ENCODE results near the gene STYXL2. TPM values are rescaled to one million over a fixed set of nuclear protein-coding genes. Genes with fewer than 3 reads are reported as not detected.

The STYXL2 gene
- total RNA-seq: 10 to 100 TPM in 1 of 2 donors, 1 to 10 TPM in 1; 5.8 to 21.9 TPM

- no peaks in the 10 kb centered on the region for H3K9me3 ChIP-seq
- H3K4me1 ChIP-seq (ENCODE audit: control insufficient read depth in 1 of 2, low read depth in 2 of 2): peaks cover 9 to 27% of the 10 kb centered on the region in 2 donors
- no peak for TF ChIP-seq CTCF (IDR thresholded peaks at IDR 0.05)
- H3K27me3 ChIP-seq (replicated peaks; ENCODE audit: insufficient read depth): no peaks in the 10 kb centered on the region
- peak within 1 kb of the TSS; percentile 75 for H3K4me3 ChIP-seq
- H3K27ac ChIP-seq: peak within 1 kb of the TSS; percentile 78 to 81
- ATAC-seq (ENCODE audit: insufficient number of reproducible peaks, low FRiP score, low read depth) (peak; percentile 70), DNase-seq (ENCODE audit: low spot score) (peak; percentile 15)
- no peaks in the 10 kb centered on the region for H3K36me3 ChIP-seq
These were observed at the start of gene STYXL2 for GRCh38 chr1:167093846-167094516. STYXL2 (plus strand) TSS chr1:167094075; CDS start chr1:167094850, 775 bp downstream.

- no peak for DNase-seq (ENCODE audit: low spot score)
- Histone ChIP-seq H3K4me3 (no peak overlapping the region), H3K36me3 (no peaks in the 10 kb centered on the region), H3K4me1 (ENCODE audit: control insufficient read depth in 1 of 2, low read depth in 2 of 2) (no peaks in the 10 kb centered on the region), H3K27me3 (replicated peaks; ENCODE audit: insufficient read depth) (no peaks in the 10 kb centered on the region), H3K9me3 (no peaks in the 10 kb centered on the region), H3K27ac (no peak overlapping the region)
- ATAC-seq (ENCODE audit: insufficient number of reproducible peaks, low FRiP score, low read depth): no peak
- TF ChIP-seq CTCF (IDR thresholded peaks at IDR 0.05): no peak
These were observed 42.0 kb upstream of the STYXL2 start for GRCh38 chr1:167051907-167052306.

GRCh38 chr1:167052389-167052788 is 41.5 kb upstream of the STYXL2 start:
- ATAC-seq (ENCODE audit: insufficient number of reproducible peaks, low FRiP score, low read depth): no peak
- TF ChIP-seq CTCF (IDR thresholded peaks at IDR 0.05): no peak
- no peaks in the 10 kb centered on the region for H3K9me3 ChIP-seq

GRCh38 chr1:167054531-167054930 is 39.3 kb upstream of the STYXL2 start:
- no peak for DNase-seq (ENCODE audit: low spot score)
- peaks cover 0 to 8% of the 10 kb centered on the region in 2 donors for H3K4me1 ChIP-seq (ENCODE audit: control insufficient read depth in 1 of 2, low read depth in 2 of 2)
- H3K9me3 ChIP-seq: no peaks in the 10 kb centered on the region
- H3K36me3 ChIP-seq: no peaks in the 10 kb centered on the region
- ATAC-seq (ENCODE audit: insufficient number of reproducible peaks, low FRiP score, low read depth): no peak
- no peak overlapping the region for H3K27ac ChIP-seq
- no peak for TF ChIP-seq CTCF (IDR thresholded peaks at IDR 0.05)
- H3K4me3 ChIP-seq: no peak overlapping the region
- H3K27me3 ChIP-seq (replicated peaks; ENCODE audit: insufficient read depth): no peaks in the 10 kb centered on the region

More at GRCh38 chr1:167052389-167052788, 41.5 kb upstream of the STYXL2 start:
- no peak overlapping the region for H3K27ac ChIP-seq
- no peak for DNase-seq (ENCODE audit: low spot score)
- no peaks in the 10 kb centered on the region for H3K27me3 ChIP-seq (replicated peaks; ENCODE audit: insufficient read depth)
- no peaks in the 10 kb centered on the region for H3K36me3 ChIP-seq
- no peaks in the 10 kb centered on the region for H3K4me1 ChIP-seq (ENCODE audit: control insufficient read depth in 1 of 2, low read depth in 2 of 2)
- H3K4me3 ChIP-seq: no peak overlapping the region

- Histone ChIP-seq H3K27ac (no peak overlapping the region), H3K9me3 (no peaks in the 10 kb centered on the region), H3K36me3 (no peaks in the 10 kb centered on the region), H3K27me3 (replicated peaks; ENCODE audit: insufficient read depth) (no peaks in the 10 kb centered on the region), H3K4me1 (ENCODE audit: control insufficient read depth in 1 of 2, low read depth in 2 of 2) (peaks cover 0 to 8% of the 10 kb centered on the region in 2 donors), H3K4me3 (no peak overlapping the region)
- DNase-seq (ENCODE audit: low spot score) (no peak), ATAC-seq (ENCODE audit: insufficient number of reproducible peaks, low FRiP score, low read depth) (no peak)
- TF ChIP-seq CTCF (IDR thresholded peaks at IDR 0.05): no peak
These were observed 38.8 kb upstream of the STYXL2 start for GRCh38 chr1:167054946-167055630.

All from thoracic aorta (tissue), 2 donors.